Keratinocyte (primary cell): ENCODE data around the gene GXYLT2. TPM values are rescaled to one million over a fixed set of nuclear protein-coding genes. Genes with fewer than 3 reads are reported as not detected.
"Not testable (repeated sequence)": the region's sequence is repeated elsewhere in the genome, so short reads cannot be mapped to it uniquely, and the experiment has no call there.

Experiments
- DNase-seq: peaks from one replicate; pipeline ENCODE4 v3.0.0-alpha.2; 2011; ENCODE audit warnings: low read depth, missing footprints, low spot score
- FAIRE-seq: peaks from 2 replicates; lab custom pipeline; 2011; peaks lifted over from hg19 to GRCh38; lab: Jason Lieb, UNC
- H2AFZ ChIP-seq: 2 replicates; pipeline ENCODE4 v1.6.0; 2012; ENCODE audit warnings: low read length, control low read depth, inconsistent platforms; ENCODE audit not compliant: control insufficient read depth
- H3K27ac ChIP-seq: 2 replicates; pipeline ENCODE4 v1.5.1; 2011; ENCODE audit warnings: low read length; ENCODE audit not compliant: control insufficient read depth, insufficient read depth
- H3K27me3 ChIP-seq: 3 replicates; pipeline ENCODE4 v1.6.0; 2011; ENCODE audit warnings: low read length; ENCODE audit not compliant: control insufficient read depth, insufficient read depth; ENCODE audit errors: extremely low read depth
- H3K36me3 ChIP-seq, 2 experiments: 2 replicates in 1 of 2; 3 replicates in 1 of 2; pipeline ENCODE4 v1.5.1; 2011; ENCODE audit warnings: low read length in 2 of 2, mild to moderate bottlenecking in 1 of 2; ENCODE audit not compliant: control insufficient read depth in 2 of 2, insufficient read depth in 2 of 2; ENCODE audit errors: extremely low read depth in 1 of 2
- H3K4me1 ChIP-seq: 3 replicates; pipeline ENCODE4 v1.5.1; 2011; ENCODE audit warnings: low read length; ENCODE audit not compliant: control insufficient read depth, insufficient read depth; ENCODE audit errors: extremely low read depth
- H3K4me2 ChIP-seq: 3 replicates; pipeline ENCODE4 v1.6.0; 2011; ENCODE audit warnings: low read depth, low read length; ENCODE audit not compliant: control insufficient read depth, insufficient read depth; ENCODE audit errors: extremely low read depth
- H3K4me3 ChIP-seq, 3 experiments: fragments of 200-600 bp in 1 of 3; sonication (generic) in 1 of 3; 2 replicates in 2 of 3; 3 replicates in 1 of 3; pipeline ENCODE4 v1.5.1; 2011 to 2016; ENCODE audit warnings: low read length in 3 of 3, mild to moderate bottlenecking in 3 of 3, control low read depth in 2 of 3, inconsistent platforms in 1 of 3, low read depth in 1 of 3, mixed read lengths in 1 of 3, mixed run types in 1 of 3, moderate library complexity in 1 of 3; ENCODE audit not compliant: control insufficient read depth in 2 of 3, insufficient read depth in 2 of 3; ENCODE audit errors: extremely low read depth in 1 of 3
- H3K79me2 ChIP-seq: 2 replicates; pipeline ENCODE4 v1.6.0; 2012; ENCODE audit warnings: low read length; ENCODE audit not compliant: control insufficient read depth, insufficient read depth
- H3K9ac ChIP-seq: 3 replicates; pipeline ENCODE4 v1.6.0; 2011; ENCODE audit warnings: low read length; ENCODE audit not compliant: control insufficient read depth, insufficient read depth; ENCODE audit errors: extremely low read depth
- H3K9me1 ChIP-seq: 3 replicates; pipeline ENCODE4 v1.6.0; 2011; ENCODE audit warnings: low read length; ENCODE audit not compliant: control insufficient read depth, insufficient read depth; ENCODE audit errors: extremely low read depth
- H3K9me3 ChIP-seq: 2 replicates; pipeline ENCODE4 v1.5.1; 2012; ENCODE audit warnings: low read depth, low read length; ENCODE audit not compliant: control insufficient read depth
- H4K20me1 ChIP-seq: 3 replicates; pipeline ENCODE4 v1.6.0; 2011; ENCODE audit warnings: low read length; ENCODE audit not compliant: control insufficient read depth, insufficient read depth; ENCODE audit errors: extremely low read depth
- CTCF ChIP-seq, 3 experiments: IDR thresholded peaks in 1 of 3; conservative IDR thresholded peaks in 1 of 3; optimal IDR thresholded peaks in 1 of 3; 2 replicates in 2 of 3; 3 replicates in 1 of 3; pipeline versions ENCODE3 to v1.5.1; 2011; ENCODE audit warnings: low read length in 3 of 3, mild to moderate bottlenecking in 3 of 3, moderate library complexity in 2 of 3, control low read depth in 1 of 3, inconsistent platforms in 1 of 3; ENCODE audit not compliant: insufficient read depth in 2 of 3; ENCODE audit errors: extremely low read depth in 1 of 3
- EZH2 ChIP-seq: IDR thresholded peaks from one replicate; pipeline ENCODE4 v1.6.1; 2012; ENCODE audit warnings: inconsistent platforms, mild to moderate bottlenecking, low read length, moderate library complexity
- dilution Hi-C: fragments of 300-500 bp; cut with MboI; formaldehyde crosslinking; loops from one replicate; pipeline ENCODE4 v1.7.0; 2020; ENCODE audit warnings: low sequenced_read_pairs; ENCODE audit not compliant: extremely low pct_ligation_motif_present
- polyA plus RNA-seq, 5 experiments: library from polyadenylated mRNA; depleted of rRNA in 3 of 5; stranded (reverse) in 3 of 5; stranded (forward) in 1 of 5; unstranded in 1 of 5; fragments of >200 nt; gene quantifications; 1 replicate in 1 of 5; 2 replicates in 3 of 5; 3 replicates in 1 of 5; pipeline versions ENCODE4 v1.2.1 to v1.2.3, GENCODE V29; 2011 to 2012; ENCODE audit warnings: missing spikeins in 2 of 5, low read depth in 1 of 5, low replicate concordance in 1 of 5

Gene GXYLT2
- polyA plus RNA-seq, 1 donor (not counting 4 experiments of a cell fraction or from before 2014, with no cell fraction given): 1.4 TPM

GRCh38 chr3:72924055-72924454 lies 36.2 kb downstream of the GXYLT2 start:
- dilution Hi-C loops: no loop called here
- no peaks in the 10 kb centered on the region for H3K36me3 ChIP-seq
- no peaks in the 10 kb centered on the region for H3K79me2 ChIP-seq
- no peak overlapping the region for H2AFZ ChIP-seq
- no peaks in the 10 kb centered on the region for H3K4me1 ChIP-seq
- FAIRE-seq (no peak), DNase-seq (no peak)
- H3K27ac ChIP-seq: no peak overlapping the region
- no peaks in the 10 kb centered on the region for H3K27me3 ChIP-seq
- no peak for TF ChIP-seq EZH2
- H3K9me1 ChIP-seq: no peaks in the 10 kb centered on the region
- no peaks in the 10 kb centered on the region for H3K9me3 ChIP-seq
- H4K20me1 ChIP-seq: no peaks in the 10 kb centered on the region
- H3K9ac ChIP-seq: no peak overlapping the region
- H3K4me2 ChIP-seq: no peak overlapping the region
- no peak overlapping the region for H3K4me3 ChIP-seq

- H3K9ac ChIP-seq, H3K9me1 ChIP-seq, H3K27ac ChIP-seq, DNase-seq, H3K4me2 ChIP-seq, H4K20me1 ChIP-seq, H3K4me1 ChIP-seq, H3K79me2 ChIP-seq, H3K4me3 ChIP-seq, H3K27me3 ChIP-seq, H2AFZ ChIP-seq, FAIRE-seq, H3K9me3 ChIP-seq, H3K36me3 ChIP-seq, dilution Hi-C loops: not testable (repeated sequence)
These were observed 41.2 kb downstream of the GXYLT2 start for GRCh38 chr3:72928781-72929735.

GRCh38 chr3:72930754-72931153 lies 42.9 kb downstream of the GXYLT2 start:
- no peak overlapping the region for H2AFZ ChIP-seq
- no peak for FAIRE-seq

More at GRCh38 chr3:72930754-72931153, 42.9 kb downstream of the GXYLT2 start:
- dilution Hi-C loops: no loop called here
- no peak for DNase-seq
- H3K4me2 ChIP-seq: no peak overlapping the region
- no peak for TF ChIP-seq EZH2
- TF ChIP-seq CTCF (optimal IDR thresholded peaks at IDR 0.05 in 1 of 3, IDR thresholded peaks at IDR 0.05 in 1 of 3, conservative IDR thresholded peaks at IDR 0.05 in 1 of 3; ENCODE audit: extremely low read depth in 1 of 3, insufficient read depth in 2 of 3, low read length in 3 of 3): no peak
- no peaks in the 10 kb centered on the region for H4K20me1 ChIP-seq
- H3K27me3 ChIP-seq: no peaks in the 10 kb centered on the region
- H3K79me2 ChIP-seq: no peaks in the 10 kb centered on the region
- no peaks in the 10 kb centered on the region for H3K36me3 ChIP-seq
- no peaks in the 10 kb centered on the region for H3K9me3 ChIP-seq
- no peak overlapping the region for H3K9ac ChIP-seq
- no peaks in the 10 kb centered on the region for H3K9me1 ChIP-seq
- H3K4me1 ChIP-seq: no peaks in the 10 kb centered on the region
- H3K4me3 ChIP-seq: no peak overlapping the region
- H3K27ac ChIP-seq: no peak overlapping the region
